ENCODE data around the gene WWC1. TPM values are rescaled to one million over a fixed set of nuclear protein-coding genes. Genes with fewer than 3 reads are reported as not detected.

Gene WWC1
- total and polyA plus RNA-seq, 10 of the 15 experiments (the other 5 are each of a cell fraction or from before 2014, with no cell fraction given): 0.50 to 7.8 (median 2.5) TPM

GRCh38 chr5:168273056-168273980 is 18.1 kb upstream of the WWC1 start:
- DNase-seq (ENCODE audit: low read depth, low spot score) (no peak), ATAC-seq (no peak), FAIRE-seq (no peak)
- Histone ChIP-seq H3K27me3 (replicated peaks in 1 of 2; ENCODE audit: control insufficient read depth in 2 of 2, insufficient read depth in 2 of 2, low read length in 1 of 2) (peaks cover 0 to 2% of the 10 kb centered on the region in 2 experiments; a peak in 1 of 4 replicates), H4K20me1 (ENCODE audit: control insufficient read depth, insufficient read depth) (no peaks in the 10 kb centered on the region), H2AFZ (ENCODE audit: control insufficient read depth, low read depth, low read length) (no peak overlapping the region), H3K9me3 (replicated peaks; ENCODE audit: control insufficient read depth, insufficient read depth, low read length) (no peaks in the 10 kb centered on the region), H3K9ac (ENCODE audit: control insufficient read depth, insufficient read depth, low read length) (no peak overlapping the region), H3K36me3 (ENCODE audit: control insufficient read depth in 2 of 2, insufficient read depth in 2 of 2, low read length in 1 of 2) (no peaks in the 10 kb centered on the region), H3K27ac (ENCODE audit: control insufficient read depth, insufficient read depth) (no peak overlapping the region), H3K4me1 (ENCODE audit: control insufficient read depth, insufficient read depth, low read length) (peaks cover 3% of the 10 kb centered on the region), H3K4me3 (no peak overlapping the region), H3K4me2 (ENCODE audit: control insufficient read depth, insufficient read depth) (no peak overlapping the region), H3K79me2 (ENCODE audit: control insufficient read depth, insufficient read depth, low read length) (no peaks in the 10 kb centered on the region)
- ChIA-PET RAD21 (ENCODE audit: unreplicated experiment) (no interaction called here), POLR2A (no interaction called here), CTCF (no interaction called here), SMC1A (ENCODE audit: uncharacterized antibody, unreplicated experiment) (no interaction called here)
- TF ChIP-seq STAT3 (IDR thresholded peaks at IDR 0.05; ENCODE audit: low read depth, low read length) (no peak), BCLAF1 (IDR thresholded peaks at IDR 0.05) (no peak), SMC3 (IDR thresholded peaks at IDR 0.05; ENCODE audit: borderline replicate concordance, low read length) (no peak), RB1 (IDR thresholded peaks at IDR 0.05; ENCODE audit: borderline replicate concordance) (no peak), RUNX3 (IDR thresholded peaks at IDR 0.05; ENCODE audit: low read length) (no peak), CBX5 (IDR thresholded peaks at IDR 0.05; ENCODE audit: low read depth) (no peak), CREB1 (IDR thresholded peaks at IDR 0.05; ENCODE audit: low read depth) (no peak), MEF2A (IDR thresholded peaks at IDR 0.05; ENCODE audit: insufficient read depth, low read depth, low read length) (no peak), KDM1A (IDR thresholded peaks at IDR 0.05; ENCODE audit: borderline replicate concordance) (no peak), FOXK2 (IDR thresholded peaks at IDR 0.05) (no peak), BCL11A (IDR thresholded peaks at IDR 0.05; ENCODE audit: low read depth, low read length) (no peak), RELA (IDR thresholded peaks at IDR 0.05; ENCODE audit: borderline replicate concordance, partially characterized antibody) (no peak), ATF2 (IDR thresholded peaks at IDR 0.05; ENCODE audit: low read length) (no peak)
- in situ Hi-C loops (cut with MboI) (no loop called here), intact Hi-C loops (cut with micrococcal nuclease; ENCODE audit: unreplicated experiment) (no loop called here)
- WGBS (ENCODE audit: insufficient coverage, insufficient replicate concordance, low lambda C conversion rate, missing lambda C conversion rate): 20% methylated on average over 3 of the region's 3 CpGs
- BruUV-seq (replicated peaks): no TSS peak
